GM13976 (cell line): ENCODE data around the gene WDR1.

Experiments
- DNase-seq: peaks from one replicate; pipeline ENCODE4 v3.0.0; 2012; ENCODE audit warnings: low spot score
- CTCF ChIP-seq: IDR thresholded peaks from 2 replicates; pipeline ENCODE4 v1.5.1; 2012; ENCODE audit warnings: borderline replicate concordance, mild to moderate bottlenecking; ENCODE audit not compliant: insufficient read depth; ENCODE audit errors: extremely low read depth, missing control alignments, control extremely low read depth
- in situ Hi-C: fragments of 300-500 bp; cut with MboI; formaldehyde crosslinking; loops from one replicate; pipeline ENCODE4 v1.12.0; 2022; ENCODE audit warnings: low sequenced_read_pairs, mixed read lengths, inconsistent platforms; ENCODE audit not compliant: unreplicated experiment

WDR1 gene

GRCh38 chr4:10050261-10050661 lies 66.3 kb downstream of the WDR1 start:
- DNase-seq: no peak
- in situ Hi-C loops: no loop called here
- no peak for TF ChIP-seq CTCF

DNA sequence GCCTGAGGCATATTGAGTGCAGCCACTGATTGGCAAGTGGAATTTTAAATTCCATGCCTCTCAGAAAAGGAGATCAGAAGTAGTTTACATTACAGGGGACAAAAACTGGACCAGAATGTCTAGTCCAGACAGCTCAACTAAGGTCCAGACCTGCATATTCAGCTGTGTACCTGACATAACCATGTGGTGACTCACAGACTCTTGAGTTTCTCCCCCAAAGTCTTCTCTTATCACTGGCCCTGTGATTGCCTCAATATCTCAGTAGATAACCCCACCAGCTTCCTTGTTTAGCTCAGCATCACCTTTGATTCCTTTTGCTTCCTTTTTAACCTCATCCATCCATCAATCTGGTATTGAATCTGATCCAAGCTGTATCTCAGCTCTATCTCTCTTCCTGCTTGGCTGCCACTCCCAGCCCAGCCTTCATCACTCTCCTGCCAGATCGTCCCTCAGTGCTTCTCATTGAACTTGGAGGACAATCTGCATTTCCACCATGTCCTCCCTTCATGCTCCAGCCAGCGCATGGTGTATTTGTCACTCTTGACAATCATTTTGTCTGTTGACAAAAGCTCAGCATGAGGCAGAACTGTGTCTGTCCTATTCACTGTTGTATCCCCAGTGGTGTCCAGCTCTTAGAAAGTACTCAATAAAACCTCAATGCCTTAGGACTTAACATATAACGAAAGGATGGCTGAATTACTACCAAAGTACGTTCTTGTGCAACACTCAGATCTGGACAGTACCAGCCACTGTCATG lies 67.5 kb downstream of the WDR1 start:
- TF ChIP-seq CTCF: no peak
- DNase-seq: no peak
- in situ Hi-C loops: no loop called here

DNA sequence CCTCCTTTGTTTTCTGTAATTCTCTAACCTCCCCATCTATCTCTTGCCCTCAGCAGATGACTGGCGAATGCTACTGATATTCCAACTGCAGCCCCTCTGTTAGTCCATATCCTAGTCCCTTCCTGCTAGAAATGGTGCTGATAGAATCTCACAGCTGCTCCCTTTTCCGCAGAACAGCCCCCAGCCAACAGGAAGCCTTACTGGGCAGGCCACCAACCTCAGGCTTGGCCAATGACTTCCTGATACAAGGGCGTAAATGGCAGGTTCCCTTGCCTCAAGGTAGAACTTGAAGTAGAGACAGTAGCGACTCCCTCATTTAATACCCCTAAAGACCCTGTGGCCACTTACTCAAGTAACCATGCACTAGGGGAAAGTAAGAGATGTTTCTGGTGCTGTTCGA lies 68.6 kb downstream of the WDR1 start:
- in situ Hi-C loops: no loop called here
- no peak for TF ChIP-seq CTCF
- no peak for DNase-seq

DNA sequence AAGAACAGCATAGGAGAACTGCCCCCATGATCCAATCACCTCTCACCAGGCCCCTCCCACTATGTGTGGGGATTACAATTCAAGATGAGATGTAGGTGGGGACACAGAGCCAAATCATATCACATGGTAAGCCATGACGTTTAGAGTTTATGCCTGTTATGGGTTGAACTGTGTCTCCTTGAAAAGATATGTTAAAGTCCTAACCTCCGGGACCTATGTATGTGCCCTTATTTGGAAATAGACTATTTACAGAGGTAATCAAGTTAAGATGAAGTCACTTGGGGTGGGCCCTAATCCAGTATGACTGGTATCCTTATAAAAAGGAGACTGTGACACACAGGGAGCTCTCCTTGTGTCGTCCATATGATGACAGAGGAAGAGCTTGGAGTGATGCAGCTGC lies 70.1 kb downstream of the WDR1 start:
- no peak for TF ChIP-seq CTCF
- DNase-seq: no peak
- in situ Hi-C loops: no loop called here

- in situ Hi-C loops: no loop called here
Observed at GRCh38 chr4:10045481-10045880, 71.1 kb downstream of the WDR1 start.

DNA sequence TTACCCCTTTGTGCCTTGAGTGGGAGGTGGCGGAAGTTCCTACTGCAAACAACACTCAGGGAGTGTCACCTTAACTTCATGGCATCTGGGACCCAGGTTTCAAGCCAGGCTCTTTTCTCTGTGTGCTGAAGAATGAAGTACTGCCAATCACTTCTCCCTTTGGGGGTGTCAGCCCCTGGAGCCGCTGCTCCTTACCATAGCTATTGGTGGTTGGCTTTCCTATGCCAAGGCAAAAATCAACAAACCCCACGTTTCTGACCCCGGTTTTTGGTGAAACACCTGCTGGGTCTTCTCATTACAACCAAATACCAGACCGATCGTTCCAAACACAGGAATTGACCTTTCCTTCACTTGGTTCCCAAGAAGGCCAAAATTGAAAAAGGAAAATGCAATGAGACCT lies 75.6 kb downstream of the WDR1 start:
- in situ Hi-C loops: no loop called here
- no peak for DNase-seq
- no peak for TF ChIP-seq CTCF

More at GRCh38 chr4:10045481-10045880, 71.1 kb downstream of the WDR1 start:
- TF ChIP-seq CTCF: no peak
- no peak for DNase-seq
